ENCODE results near the gene EBI3. TPM values are rescaled to one million over a fixed set of nuclear protein-coding genes. Genes with fewer than 3 reads are reported as not detected.

EBI3 gene
- total and polyA plus RNA-seq, 2 of the 8 experiments (the other 6 are each of a cell fraction or from before 2014, with no cell fraction given): 0.99 to 8.4 TPM

GRCh38 chr19:4215807-4216206 lies 13.5 kb upstream of the EBI3 start:
- CTCF ChIA-PET (ENCODE audit: partially characterized antibody): interaction anchor here (0.7 kb wide), 2 partner anchors 10 to 404 kb away, joined by 3 read pairs; no protein-coding TSS in a partner anchor
- H3K9me3 ChIP-seq (ENCODE audit: insufficient read depth in 2 of 2, low read depth in 1 of 2, low read length in 1 of 2): peaks cover 0 to 2% of the 10 kb centered on the region in 2 experiments; a peak in 1 of 4 replicates
- TF ChIP-seq NANOG (IDR thresholded peaks at IDR 0.05; ENCODE audit: insufficient read depth, low read depth, low read length, poor library complexity, severe bottlenecking): no peak
- no peak for TF ChIP-seq FOSL1 (IDR thresholded peaks at IDR 0.05; ENCODE audit: insufficient read depth, low read depth, low read length)
- no peak for TF ChIP-seq HDAC2 (IDR thresholded peaks at IDR 0.05; ENCODE audit: borderline replicate concordance in 1 of 2, low read depth in 2 of 2, low read length in 2 of 2)
- no peak for TF ChIP-seq SIRT6 (IDR thresholded peaks at IDR 0.05; ENCODE audit: low read length)
- TF ChIP-seq SRF (IDR thresholded peaks at IDR 0.05; ENCODE audit: low read depth, low read length): no peak
- no peak for TF ChIP-seq TBP (IDR thresholded peaks at IDR 0.05; ENCODE audit: low read depth, low read length)
- TF ChIP-seq TCF12 (IDR thresholded peaks at IDR 0.05; ENCODE audit: low read depth, low read length): no peak

More at GRCh38 chr19:4215807-4216206, 13.5 kb upstream of the EBI3 start:
- no peak overlapping the region for H3K14ac ChIP-seq (ENCODE audit: insufficient read length)
- H2BK5ac ChIP-seq (ENCODE audit: low read depth, low read length): no peak overlapping the region
- H2BK15ac ChIP-seq (ENCODE audit: low read length): no peak overlapping the region
- H2AFZ ChIP-seq (ENCODE audit: low read length): no peak overlapping the region
- no peaks in the 10 kb centered on the region for H3K23me2 ChIP-seq (ENCODE audit: low read depth, low read length)
- H4K20me1 ChIP-seq (replicated peaks in 1 of 2; ENCODE audit: control insufficient read depth in 1 of 2, insufficient read depth in 2 of 2, low read length in 2 of 2): peaks cover 2% of the 10 kb centered on the region in 2 experiments
- H3K4ac ChIP-seq (replicated peaks; ENCODE audit: insufficient read length, low read depth, low read length): no peak overlapping the region
- 93% methylated on average over 10 of the region's 10 CpGs; no CpG with 5 or more reads in 1 of the 2 experiments for WGBS, 2 experiments (ENCODE audit: extremely low coverage in 1 of 2, insufficient coverage in 1 of 2, insufficient read length in 1 of 2, insufficient replicate concordance in 2 of 2, low coverage in 1 of 2, low lambda C conversion rate in 2 of 2, missing lambda C conversion rate in 1 of 2)
- no peak for FAIRE-seq
- H3K27ac ChIP-seq (ENCODE audit: low read depth, low read length): no peak overlapping the region
- no peak overlapping the region for H4K5ac ChIP-seq (ENCODE audit: insufficient read length, low read depth, low read length)
- no peak overlapping the region for H2AK5ac ChIP-seq (ENCODE audit: low read depth, low read length)
- H3K79me2 ChIP-seq (ENCODE audit: control insufficient read depth in 1 of 2, insufficient read depth in 2 of 2, low read length in 2 of 2): no peaks in the 10 kb centered on the region
- H3K56ac ChIP-seq (replicated peaks; ENCODE audit: insufficient read length, low read depth, low read length): no peak overlapping the region
- POLR2A ChIA-PET (ENCODE audit: partially characterized antibody): interaction anchor here (2.4 kb wide), 1 partner anchor 8 kb away, joined by 6 read pairs; no protein-coding TSS in a partner anchor
- H2BK120ac ChIP-seq (replicated peaks; ENCODE audit: low read depth, low read length): no peak overlapping the region
- H2BK12ac ChIP-seq (ENCODE audit: low read depth, low read length): no peak overlapping the region
- no peak overlapping the region for H3K18ac ChIP-seq (ENCODE audit: extremely low read depth, low read length)
- H3K9ac ChIP-seq (replicated peaks in 1 of 4; ENCODE audit: extremely low read depth in 1 of 4, low read depth in 3 of 4, low read length in 3 of 4): no peak overlapping the region
- H3K27me3 ChIP-seq (replicated peaks in 1 of 4; ENCODE audit: control insufficient read depth in 3 of 4, extremely low read depth in 1 of 4, insufficient read depth in 3 of 4, low read length in 3 of 4): no peaks in the 10 kb centered on the region
- no peak overlapping the region for H3K4me3 ChIP-seq (ENCODE audit: extremely low read depth in 1 of 4, insufficient read depth in 2 of 4, low read depth in 3 of 4, low read length in 4 of 4)
- H3K79me1 ChIP-seq (ENCODE audit: low read depth, low read length): no peaks in the 10 kb centered on the region
- no peak overlapping the region for H4K91ac ChIP-seq (replicated peaks; ENCODE audit: insufficient read length, low read length)
- no peak overlapping the region for H3K4me2 ChIP-seq (ENCODE audit: insufficient read depth in 1 of 2, low read depth in 2 of 2, low read length in 2 of 2)
- DNase-seq (ENCODE audit: low read depth in 1 of 2, low spot score in 2 of 2): no peak
- no peak overlapping the region for H3K23ac ChIP-seq (ENCODE audit: insufficient read length)
- peaks cover 0 to 7% (median 2%) of the 10 kb centered on the region in 4 experiments; a peak in 4 of 8 replicates for H3K36me3 ChIP-seq (ENCODE audit: control insufficient read depth in 2 of 4, insufficient read depth in 4 of 4, low read length in 3 of 4)
- no peaks in the 10 kb centered on the region for H3K4me1 ChIP-seq (replicated peaks in 1 of 4; ENCODE audit: control insufficient read depth in 3 of 4, insufficient read depth in 4 of 4, low read length in 3 of 4)
- H2BK20ac ChIP-seq (ENCODE audit: low read length): no peak overlapping the region
- H4K8ac ChIP-seq (ENCODE audit: extremely low read depth, insufficient read depth, low read length): peak overlapping the region; percentile 25; the same call in 1 of the 2 replicates

All from H1 (cell line).